GM18507 (cell line): ENCODE measurements around the gene VNN1.

Source experiments
- DNase-seq: peaks from one replicate; pipeline ENCODE4 v3.0.0; 2011; ENCODE audit warnings: low read depth; ENCODE audit not compliant: insufficient read length; ENCODE audit errors: extremely low spot score
- FAIRE-seq: peaks from 2 replicates; lab custom pipeline; 2011; peaks lifted over from hg19 to GRCh38; lab: Jason Lieb, UNC

VNN1 gene, protein sequence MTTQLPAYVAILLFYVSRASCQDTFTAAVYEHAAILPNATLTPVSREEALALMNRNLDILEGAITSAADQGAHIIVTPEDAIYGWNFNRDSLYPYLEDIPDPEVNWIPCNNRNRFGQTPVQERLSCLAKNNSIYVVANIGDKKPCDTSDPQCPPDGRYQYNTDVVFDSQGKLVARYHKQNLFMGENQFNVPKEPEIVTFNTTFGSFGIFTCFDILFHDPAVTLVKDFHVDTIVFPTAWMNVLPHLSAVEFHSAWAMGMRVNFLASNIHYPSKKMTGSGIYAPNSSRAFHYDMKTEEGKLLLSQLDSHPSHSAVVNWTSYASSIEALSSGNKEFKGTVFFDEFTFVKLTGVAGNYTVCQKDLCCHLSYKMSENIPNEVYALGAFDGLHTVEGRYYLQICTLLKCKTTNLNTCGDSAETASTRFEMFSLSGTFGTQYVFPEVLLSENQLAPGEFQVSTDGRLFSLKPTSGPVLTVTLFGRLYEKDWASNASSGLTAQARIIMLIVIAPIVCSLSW

GRCh38 chr6:132713352-132714134 is at the start of gene VNN1:
Gene VNN1 (minus strand): TSS chr6:132714055. CDS start chr6:132714035, 20 bp downstream.
- FAIRE-seq (peak; percentile 39), DNase-seq (no peak)

- FAIRE-seq, result peak; percentile 95
- no peak for DNase-seq
Observed at GRCh38 chr6:132763269-132763668, 49.4 kb upstream of the VNN1 start.

- FAIRE-seq (peak; percentile 85), DNase-seq (no peak)
Observed at GRCh38 chr6:132760256-132760655, 46.4 kb upstream of the VNN1 start.

GRCh38 chr6:132758689-132759088 is 44.8 kb upstream of the VNN1 start:
- DNase-seq (no peak), FAIRE-seq (no peak)

GRCh38 chr6:132752255-132752654 is 38.4 kb upstream of the VNN1 start:
- FAIRE-seq (peak; percentile 44), DNase-seq (no peak)

- DNase-seq (no peak), FAIRE-seq (no peak)
Observed at GRCh38 chr6:132751828-132752227, 38.0 kb upstream of the VNN1 start.

DNA sequence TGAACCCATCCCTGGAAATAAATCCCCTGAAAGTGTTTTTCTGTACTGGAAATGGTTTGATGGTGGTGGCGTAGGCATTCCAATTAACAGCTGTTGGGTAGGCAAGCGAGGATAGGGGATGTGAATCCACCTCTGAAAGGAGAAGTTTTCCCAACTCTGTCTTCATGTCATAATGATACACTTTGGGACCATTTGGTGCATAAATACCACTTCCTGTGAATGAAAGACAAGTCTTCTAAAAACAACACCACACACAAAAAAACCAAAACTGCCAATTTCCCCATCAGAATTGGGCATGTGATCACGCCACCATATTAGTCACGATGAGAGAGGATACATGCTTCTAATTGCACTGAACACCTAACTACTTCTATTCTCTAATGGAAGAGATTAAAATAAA is 37.5 kb upstream of the VNN1 start:
- DNase-seq (no peak), FAIRE-seq (no peak)

GRCh38 chr6:132750455-132751248 is 36.8 kb upstream of the VNN1 start:
- DNase-seq (no peak), FAIRE-seq (peak; percentile 88)

- FAIRE-seq (peak; percentile 26), DNase-seq (no peak)
Observed at GRCh38 chr6:132749111-132749510, 35.3 kb upstream of the VNN1 start.

GRCh38 chr6:132748446-132748845 is 34.6 kb upstream of the VNN1 start:
- FAIRE-seq, result no peak
- DNase-seq, result no peak

DNA sequence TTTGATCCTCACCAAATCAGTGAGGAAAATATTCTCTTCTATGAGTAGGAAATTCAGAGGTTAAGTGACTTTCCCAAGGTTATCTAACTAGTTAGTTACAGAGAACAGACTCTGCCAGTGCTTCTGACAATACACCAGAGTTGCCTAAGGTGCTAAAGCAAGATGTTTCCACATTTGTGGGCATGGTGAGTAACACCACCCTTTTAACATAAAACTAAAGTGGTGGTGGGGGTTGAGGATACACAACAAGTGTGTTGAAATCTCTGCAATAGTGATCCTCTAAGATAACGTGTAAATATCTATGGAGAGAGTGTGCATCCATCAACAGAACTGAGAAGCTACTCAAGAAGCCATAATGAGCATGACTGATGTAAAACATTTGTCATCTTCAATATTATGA is 32.2 kb upstream of the VNN1 start:
- FAIRE-seq, result no peak
- DNase-seq, result no peak

DNA sequence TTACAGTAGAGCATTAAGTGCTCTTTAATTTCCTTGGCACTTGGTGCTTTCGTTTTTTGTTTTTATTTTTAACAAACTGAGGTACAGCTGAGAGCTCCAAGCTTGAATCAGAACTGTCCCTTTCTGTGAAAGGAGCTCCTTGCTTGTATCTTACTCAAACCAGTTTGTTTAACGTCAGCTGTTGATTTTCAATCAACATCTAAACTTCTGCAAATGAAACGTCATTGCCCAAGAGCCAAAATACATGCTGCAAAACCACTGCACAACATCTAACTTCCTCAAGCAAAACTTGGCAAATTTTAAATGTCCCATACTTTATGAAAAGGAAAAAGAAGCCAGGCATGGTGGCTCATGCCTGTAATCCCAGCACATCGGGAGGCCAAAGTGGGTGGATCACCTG is 28.6 kb upstream of the VNN1 start:
- DNase-seq (no peak), FAIRE-seq (no peak)

DNA sequence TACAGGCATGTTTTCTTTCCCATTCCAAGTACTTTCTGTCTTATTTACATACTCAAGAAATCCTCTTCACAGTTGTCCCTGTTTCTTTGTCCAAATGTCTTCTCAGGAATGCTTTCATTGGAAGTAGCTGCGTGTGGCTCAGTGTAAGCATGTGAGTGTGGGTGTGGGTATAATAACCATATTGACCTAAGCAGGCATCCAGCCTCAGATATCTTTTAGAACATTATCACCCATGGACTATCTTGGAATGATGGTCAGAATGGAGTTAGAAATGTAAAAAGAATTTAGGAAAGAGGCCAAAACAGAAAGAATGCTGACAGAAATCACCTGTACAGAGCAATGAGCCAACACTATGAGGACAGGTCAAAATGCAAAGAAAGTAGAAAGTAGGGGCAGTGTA is 27.4 kb upstream of the VNN1 start:
- no peak for FAIRE-seq

GRCh38 chr6:132736239-132736638 is 22.4 kb upstream of the VNN1 start:
- FAIRE-seq (peak; percentile 33), DNase-seq (no peak)

More for the DNA sequence above, 27.4 kb upstream of the VNN1 start:
- no peak for DNase-seq

DNA sequence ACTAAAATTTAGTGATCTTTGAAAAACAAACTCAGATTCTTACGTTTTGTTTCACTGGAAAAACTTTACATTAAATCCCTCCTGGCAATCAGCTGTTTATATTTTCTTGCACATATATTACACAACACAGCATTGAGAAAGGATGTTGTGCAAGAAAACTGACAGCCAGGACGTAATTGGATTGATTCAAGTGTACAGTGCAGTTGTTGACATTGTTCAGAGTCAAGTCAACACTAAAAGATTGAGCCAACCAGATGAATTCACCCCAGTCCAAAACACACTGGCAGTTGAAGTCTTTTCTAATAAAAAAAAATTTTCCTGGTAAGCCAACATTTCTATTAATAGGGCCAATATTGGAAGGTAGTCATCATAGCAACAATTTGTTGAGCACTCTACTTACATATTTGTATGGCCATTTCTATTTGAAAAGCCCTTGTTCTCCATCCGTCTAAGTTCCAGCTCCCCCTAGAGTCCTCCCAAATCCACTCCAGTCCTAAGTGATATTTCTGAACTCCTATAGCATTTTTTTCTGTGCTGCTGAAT is 20.9 kb upstream of the VNN1 start:
- FAIRE-seq, result no peak
- DNase-seq, result no peak

GRCh38 chr6:132733814-132734213 is 20.0 kb upstream of the VNN1 start:
- FAIRE-seq, result no peak

DNA sequence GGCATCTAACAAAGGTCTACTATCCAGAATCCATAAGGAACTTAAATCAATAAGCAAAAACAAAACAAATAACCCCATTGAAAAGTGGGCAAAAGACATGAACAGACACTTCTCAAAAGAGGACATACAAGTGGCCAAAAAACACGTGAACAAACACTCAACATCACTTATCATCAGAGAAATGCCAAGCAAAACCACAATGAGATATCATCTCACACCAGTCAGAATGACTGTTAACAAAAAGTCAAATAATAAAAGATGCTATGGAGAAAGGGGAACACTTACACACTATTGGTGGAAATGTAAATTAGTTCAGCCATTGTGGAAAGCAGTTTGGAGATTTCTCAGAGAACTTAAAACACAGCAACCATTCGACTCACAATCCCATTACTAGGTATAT is 19.4 kb upstream of the VNN1 start:
- FAIRE-seq (no peak), DNase-seq (no peak)

More at GRCh38 chr6:132733814-132734213, 20.0 kb upstream of the VNN1 start:
- no peak for DNase-seq

- no peak for FAIRE-seq
- no peak for DNase-seq
Observed at GRCh38 chr6:132731086-132731485, 17.2 kb upstream of the VNN1 start.

- DNase-seq (no peak), FAIRE-seq (no peak)
Observed at GRCh38 chr6:132730560-132730959, 16.7 kb upstream of the VNN1 start.
